ENCODE data around the gene MDM2.

DNA sequence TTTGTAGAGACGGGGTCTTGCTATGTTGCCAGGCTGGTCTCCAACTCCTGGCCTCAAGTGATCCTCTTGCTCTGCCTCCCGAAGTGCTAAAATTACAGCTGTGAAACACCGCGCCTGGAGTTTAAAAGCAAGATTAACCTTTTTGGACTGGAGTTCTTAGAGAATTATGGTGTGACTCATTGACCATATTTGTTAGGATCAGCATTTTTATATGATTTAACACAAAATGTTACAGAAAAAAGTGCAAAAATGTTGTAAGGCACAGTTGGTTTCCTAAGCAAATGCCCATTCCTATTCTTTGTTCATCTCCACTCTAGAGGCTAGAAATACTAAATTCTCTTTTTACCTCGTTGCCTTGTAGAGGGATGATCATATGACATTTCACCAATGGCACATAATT lies 34.4 kb upstream of the MDM2 start:
- TF ChIP-seq CTCF (IDR thresholded peaks at IDR 0.05), result no peak
- no peak for TF ChIP-seq EP300 (IDR thresholded peaks at IDR 0.05)
- no peak for TF ChIP-seq POLR2A (IDR thresholded peaks at IDR 0.05)

Data from tibial nerve (tissue), 4 donors.